K562 treated with DMSO at 1 percent for 24 hours (cell line): ENCODE results near the gene CFTR. TPM values are rescaled to one million over a fixed set of nuclear protein-coding genes. Genes with fewer than 3 reads are reported as not detected.

ENCODE experiments used
- total RNA-seq: library from RNA; unstranded; fragments of 300-600 nt; gene quantifications from 2 replicates; pipeline ENCODE4 v1.2.3, GENCODE V29; 2022; ENCODE audit warnings: low read depth; ENCODE audit not compliant: insufficient read depth

Gene CFTR
- total RNA-seq: not detected in 2 replicates

DNA sequence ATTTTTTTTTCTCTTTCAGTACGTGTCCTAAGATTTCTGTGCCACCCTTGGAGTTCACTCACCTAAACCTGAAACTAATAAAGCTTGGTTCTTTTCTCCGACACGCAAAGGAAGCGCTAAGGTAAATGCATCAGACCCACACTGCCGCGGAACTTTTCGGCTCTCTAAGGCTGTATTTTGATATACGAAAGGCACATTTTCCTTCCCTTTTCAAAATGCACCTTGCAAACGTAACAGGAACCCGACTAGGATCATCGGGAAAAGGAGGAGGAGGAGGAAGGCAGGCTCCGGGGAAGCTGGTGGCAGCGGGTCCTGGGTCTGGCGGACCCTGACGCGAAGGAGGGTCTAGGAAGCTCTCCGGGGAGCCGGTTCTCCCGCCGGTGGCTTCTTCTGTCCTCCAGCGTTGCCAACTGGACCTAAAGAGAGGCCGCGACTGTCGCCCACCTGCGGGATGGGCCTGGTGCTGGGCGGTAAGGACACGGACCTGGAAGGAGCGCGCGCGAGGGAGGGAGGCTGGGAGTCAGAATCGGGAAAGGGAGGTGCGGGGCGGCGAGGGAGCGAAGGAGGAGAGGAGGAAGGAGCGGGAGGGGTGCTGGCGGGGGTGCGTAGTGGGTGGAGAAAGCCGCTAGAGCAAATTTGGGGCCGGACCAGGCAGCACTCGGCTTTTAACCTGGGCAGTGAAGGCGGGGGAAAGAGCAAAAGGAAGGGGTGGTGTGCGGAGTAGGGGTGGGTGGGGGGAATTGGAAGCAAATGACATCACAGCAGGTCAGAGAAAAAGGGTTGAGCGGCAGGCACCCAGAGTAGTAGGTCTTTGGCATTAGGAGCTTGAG lies at the start of gene CFTR:
CFTR (plus strand) TSS at position 801 of the 830 bp plus-strand sequence. CDS start 70 bp downstream, outside the sequence.

Other genes with a start within 250 kb of the CFTR start
- gene WNT2, start 157.0 kb upstream of the CFTR start, total RNA-seq: not detected in 2 replicates
- gene ASZ1, start 52.5 kb upstream of the CFTR start, total RNA-seq: not detected in 2 replicates